Activated naive CD8-positive, alpha-beta T cell treated with anti-CD3 and anti-CD28 coated beads, Interleukin-2, amount 10 ng/mL, durations not matched to agents 7 days and 5 days (primary cell): ENCODE results near the gene BLNK. TPM values are rescaled to one million over a fixed set of nuclear protein-coding genes. Genes with fewer than 3 reads are reported as not detected.

Experiments used
- ATAC-seq: fragments of 150-1000 bp; cut with Tn5 transposase; one replicate; pipeline ENCODE4 v1.10.0; 2021; ENCODE audit warnings: low read depth, moderate library complexity
- POLR2A ChIA-PET: fragments of 350-600 bp; sonication (Branson Sonifier 250); formaldehyde crosslinking; loops from one replicate; lab custom pipeline; 2021; ENCODE audit warnings: antibody characterized with exemption; lab: Charles Lee
- DNase-seq: peaks from one replicate; pipeline ENCODE4 v3.0.0; 2021
- H3K27ac Mint-ChIP-seq: one replicate; pipeline ENCODE4 v1.8.0; 2022; ENCODE audit warnings: mild to moderate bottlenecking, mixed read lengths
- H3K27me3 Mint-ChIP-seq: one replicate; pipeline ENCODE4 v1.8.0; 2022; ENCODE audit warnings: mild to moderate bottlenecking, moderate library complexity, mixed read lengths
- H3K36me3 Mint-ChIP-seq: one replicate; pipeline ENCODE4 v1.8.0; 2021; ENCODE audit warnings: mild to moderate bottlenecking, mixed read lengths
- H3K4me1 Mint-ChIP-seq: one replicate; pipeline ENCODE4 v1.8.0; 2021; ENCODE audit warnings: mixed read lengths
- H3K4me3 Mint-ChIP-seq: one replicate; pipeline ENCODE4 v1.8.0; 2022; ENCODE audit warnings: mild to moderate bottlenecking, moderate library complexity, mixed read lengths
- H3K9me3 Mint-ChIP-seq: one replicate; pipeline ENCODE4 v1.8.0; 2021; ENCODE audit warnings: mixed read lengths
- total RNA-seq, 2 experiments: library from RNA; stranded (reverse); gene quantifications; one replicate each; pipeline ENCODE4 v1.2.3, GENCODE V29; 2021

The BLNK gene
- total RNA-seq, 2 experiments from 2014 or later = 0.43 to 0.44 TPM

DNA sequence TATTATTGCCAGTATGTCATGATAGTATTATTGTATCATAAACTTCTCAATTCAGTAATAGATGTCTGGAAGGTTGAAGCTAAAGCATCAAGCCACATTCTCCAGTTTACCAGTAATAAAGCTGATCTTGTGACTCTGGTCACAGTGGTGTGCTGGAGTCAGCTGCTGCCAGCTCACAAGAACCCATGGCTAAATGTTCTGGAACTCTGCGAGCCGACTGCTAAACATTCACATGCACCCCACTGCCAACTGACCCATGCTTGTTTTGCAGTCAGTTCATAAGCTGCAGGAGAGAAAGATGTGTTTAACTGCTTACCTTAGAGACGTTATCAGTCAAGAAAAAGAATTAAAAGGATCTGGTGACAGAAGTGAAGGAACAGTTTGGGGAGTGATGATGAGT lies 27.0 kb upstream of the BLNK start:
- no peak overlapping the region for H3K4me3 Mint-ChIP-seq
- H3K9me3 Mint-ChIP-seq = no peaks in the 10 kb centered on the region
- POLR2A ChIA-PET = no interaction called here
- ATAC-seq (no peak), DNase-seq (no peak)
- H3K36me3 Mint-ChIP-seq = peaks cover 2% of the 10 kb centered on the region
- H3K27ac Mint-ChIP-seq = no peak overlapping the region
- H3K4me1 Mint-ChIP-seq = peaks cover 25% of the 10 kb centered on the region
- peaks cover 6% of the 10 kb centered on the region for H3K27me3 Mint-ChIP-seq

DNA sequence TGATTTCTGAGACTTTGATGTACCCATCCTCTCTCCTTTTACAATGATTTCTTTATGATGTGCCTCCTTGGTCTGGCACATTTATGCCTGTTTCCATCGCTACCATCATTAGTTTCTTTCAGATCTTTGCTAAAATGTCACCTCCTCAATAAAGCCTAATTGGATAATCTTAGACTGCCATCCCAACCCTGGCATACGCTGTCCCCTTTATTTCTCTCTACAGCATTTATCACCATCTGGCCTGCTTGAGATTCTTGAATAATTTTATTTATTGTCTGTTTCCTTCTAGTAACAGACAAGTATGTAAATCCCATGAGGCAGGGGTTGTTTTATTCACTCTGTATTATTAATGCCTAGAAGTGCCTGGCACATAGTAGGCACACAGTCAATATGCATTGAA lies 26.1 kb upstream of the BLNK start:
- H3K9me3 Mint-ChIP-seq = no peaks in the 10 kb centered on the region
- H3K4me1 Mint-ChIP-seq = peaks cover 25% of the 10 kb centered on the region
- H3K36me3 Mint-ChIP-seq = peaks cover 2% of the 10 kb centered on the region
- POLR2A ChIA-PET = no interaction called here
- no peak overlapping the region for H3K27ac Mint-ChIP-seq
- no peak overlapping the region for H3K4me3 Mint-ChIP-seq
- peaks cover 6% of the 10 kb centered on the region for H3K27me3 Mint-ChIP-seq
- ATAC-seq = no peak
- DNase-seq = no peak

DNA sequence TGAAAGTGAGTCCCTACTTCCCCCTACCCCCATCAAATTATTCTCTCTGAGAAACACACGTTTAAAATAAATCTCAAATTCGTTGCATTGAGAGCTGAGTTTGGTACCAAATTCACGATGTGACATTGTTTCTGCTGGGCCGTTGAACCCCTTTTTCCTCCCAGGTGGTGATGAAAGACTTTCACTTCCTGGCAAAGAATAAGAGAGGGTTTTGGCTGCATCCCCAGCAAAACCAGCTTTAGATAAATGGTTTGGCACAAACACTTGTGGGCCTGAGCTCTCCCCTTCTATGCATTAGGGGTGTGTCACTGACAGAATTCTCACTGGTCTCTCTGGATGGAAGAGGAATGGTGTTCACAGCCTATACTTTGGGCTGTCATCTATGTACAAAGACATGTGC lies 24.1 kb upstream of the BLNK start:
- H3K27ac Mint-ChIP-seq = no peak overlapping the region
- H3K4me1 Mint-ChIP-seq = peaks cover 25% of the 10 kb centered on the region
- POLR2A ChIA-PET = no interaction called here
- no peak overlapping the region for H3K4me3 Mint-ChIP-seq
- DNase-seq (no peak), ATAC-seq (no peak)
- no peaks in the 10 kb centered on the region for H3K9me3 Mint-ChIP-seq
- peaks cover 2% of the 10 kb centered on the region for H3K36me3 Mint-ChIP-seq
- H3K27me3 Mint-ChIP-seq = peaks cover 8% of the 10 kb centered on the region

DNA sequence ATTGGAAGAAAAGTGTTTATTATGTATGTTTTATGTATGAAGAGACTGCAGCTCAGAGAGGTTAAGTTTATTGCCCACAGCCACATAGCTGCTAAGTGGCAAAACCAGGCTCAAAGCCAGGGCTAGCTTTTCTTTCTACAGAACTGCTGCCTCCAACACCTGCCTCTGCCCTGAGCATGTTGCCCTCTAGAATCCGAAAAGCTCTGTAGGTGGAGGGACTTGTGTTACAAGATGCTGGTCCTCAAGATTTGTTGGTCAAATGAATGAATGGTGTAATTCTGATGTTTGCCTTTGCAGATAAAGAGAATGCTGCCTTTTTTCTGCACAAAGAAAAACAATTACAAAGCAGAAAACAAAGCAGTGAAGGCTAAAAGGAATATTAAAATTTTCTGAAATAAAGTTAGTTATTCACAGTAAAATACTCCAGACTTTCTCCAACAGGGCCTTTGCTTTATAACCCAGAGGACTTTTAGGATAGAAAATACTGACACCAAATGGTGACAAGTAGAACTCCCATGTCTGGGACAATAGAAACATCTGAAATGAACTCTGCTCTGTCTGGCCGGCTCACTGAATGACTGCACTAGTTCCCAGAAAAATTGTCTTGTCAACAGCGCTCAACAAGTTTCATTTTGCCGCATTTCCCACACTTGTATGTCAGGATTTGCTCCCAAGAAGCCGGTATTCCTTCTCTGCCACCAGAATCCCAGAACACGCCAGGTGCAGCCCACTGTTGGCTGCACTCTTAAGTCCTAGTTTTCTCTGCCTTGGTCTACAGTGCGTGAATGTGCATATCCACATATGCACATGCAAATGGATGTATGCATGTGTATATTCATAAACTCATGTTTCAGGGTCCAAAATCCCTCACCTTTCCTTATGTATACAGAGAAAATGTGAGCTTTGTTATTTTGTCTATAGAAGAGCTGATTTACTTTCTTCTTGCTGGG lies 21.9 kb upstream of the BLNK start:
- POLR2A ChIA-PET = no interaction called here
- Mint-ChIP-seq H3K9me3 (no peaks in the 10 kb centered on the region), H3K4me1 (peaks cover 13% of the 10 kb centered on the region), H3K4me3 (no peak overlapping the region), H3K27ac (no peak overlapping the region), H3K36me3 (no peaks in the 10 kb centered on the region), H3K27me3 (peaks cover 8% of the 10 kb centered on the region)
- ATAC-seq (peak; percentile 71), DNase-seq (no peak)

DNA sequence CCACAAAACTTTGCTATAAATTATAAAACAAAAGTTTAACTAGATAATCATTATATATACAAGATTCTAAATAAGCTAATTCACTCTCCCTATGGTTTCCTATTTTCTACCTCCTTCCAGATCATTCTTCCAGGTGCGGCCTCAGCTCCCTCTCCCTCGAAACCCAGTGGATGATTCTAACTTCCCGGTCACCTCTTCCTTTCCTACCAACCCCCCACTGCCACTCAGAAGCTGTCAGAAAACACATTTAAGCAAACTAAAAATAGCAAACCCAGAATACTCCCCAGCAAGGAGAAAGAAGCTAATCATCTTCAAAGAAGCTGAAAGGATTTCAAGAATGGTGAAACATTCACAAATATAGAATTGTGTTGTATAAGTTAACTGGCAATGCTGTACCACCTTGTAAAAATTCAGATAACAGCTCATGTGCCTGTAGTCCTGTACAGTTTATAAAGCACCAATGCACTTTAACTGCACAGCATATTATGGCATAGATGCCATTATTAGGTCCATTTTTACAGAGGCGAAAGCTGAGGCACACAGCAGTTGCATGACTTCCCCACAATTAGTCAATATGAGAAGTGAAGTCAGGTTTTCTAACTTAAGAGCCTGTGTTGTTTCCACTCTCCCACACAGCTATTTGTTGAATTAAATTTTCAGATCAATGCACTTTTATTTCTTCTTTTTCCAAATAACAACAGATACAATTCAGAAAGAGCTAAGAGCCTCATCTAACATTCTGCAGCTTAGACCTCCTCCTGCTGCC lies 19.2 kb upstream of the BLNK start:
- no peak for DNase-seq
- Mint-ChIP-seq H3K4me1 (peaks cover 16% of the 10 kb centered on the region), H3K27me3 (peaks cover 8% of the 10 kb centered on the region), H3K36me3 (no peaks in the 10 kb centered on the region), H3K4me3 (no peak overlapping the region), H3K27ac (no peak overlapping the region), H3K9me3 (no peaks in the 10 kb centered on the region)
- no peak for ATAC-seq
- POLR2A ChIA-PET = no interaction called here

DNA sequence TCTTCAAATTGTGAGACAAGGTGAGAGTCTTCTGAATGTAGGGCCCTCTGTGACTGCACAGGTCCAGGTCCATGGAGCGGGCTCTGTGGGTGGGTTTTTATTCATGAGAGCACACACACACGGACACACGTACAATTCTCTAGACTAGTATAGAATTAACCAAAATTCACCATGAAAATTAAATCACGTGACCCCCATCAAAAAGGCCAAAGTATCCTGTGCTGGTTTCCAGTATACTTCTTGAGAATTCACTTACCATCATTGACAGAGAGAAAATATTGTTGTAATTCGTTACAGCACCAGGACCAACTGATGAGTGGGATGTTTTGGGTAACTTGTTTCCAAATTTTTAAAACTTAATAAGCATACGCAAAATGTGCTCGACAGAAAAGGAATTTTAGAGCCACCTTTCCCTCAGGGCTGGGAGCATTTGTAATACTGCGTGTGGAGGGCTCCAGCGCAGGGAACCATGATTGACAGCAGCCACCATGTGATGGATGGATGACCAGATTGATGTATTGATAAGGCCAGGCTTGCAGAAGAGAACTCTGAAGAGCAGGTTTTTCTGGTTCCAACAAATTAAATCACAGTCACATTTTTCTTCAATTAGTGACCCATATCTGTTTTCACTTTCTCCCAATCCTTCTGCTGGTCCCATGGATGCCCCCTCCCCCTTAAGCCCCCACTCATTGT lies 18.0 kb upstream of the BLNK start:
- peaks cover 8% of the 10 kb centered on the region for H3K27me3 Mint-ChIP-seq
- POLR2A ChIA-PET = no interaction called here
- peaks cover 13% of the 10 kb centered on the region for H3K4me1 Mint-ChIP-seq
- no peaks in the 10 kb centered on the region for H3K36me3 Mint-ChIP-seq
- DNase-seq (no peak), ATAC-seq (no peak)
- H3K9me3 Mint-ChIP-seq = no peaks in the 10 kb centered on the region
- H3K4me3 Mint-ChIP-seq = no peak overlapping the region
- no peak overlapping the region for H3K27ac Mint-ChIP-seq

DNA sequence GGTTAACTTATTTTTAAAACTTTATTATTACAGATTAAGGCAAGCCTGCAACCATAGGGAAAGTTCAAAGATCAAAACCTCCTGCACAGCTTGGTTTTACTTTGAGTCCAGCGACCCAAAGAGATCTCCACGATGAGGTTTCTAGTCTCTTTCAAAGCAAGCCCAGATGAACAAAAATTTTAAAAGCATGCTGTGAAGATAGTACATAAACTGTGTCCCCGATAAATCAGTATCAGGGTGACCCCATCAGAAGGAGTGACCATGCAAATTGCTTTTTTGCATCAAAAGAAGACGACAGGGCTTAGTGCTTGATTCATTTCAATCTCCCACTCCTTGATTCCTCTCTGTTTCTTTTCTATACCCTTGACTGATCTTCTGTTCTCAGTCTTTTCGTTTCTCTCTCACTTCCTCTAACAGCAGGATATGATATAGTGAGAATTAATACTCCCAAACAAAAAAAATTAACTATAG lies 16.8 kb upstream of the BLNK start:
- Mint-ChIP-seq H3K4me1 (peaks cover 10% of the 10 kb centered on the region), H3K27ac (peak overlapping the region; percentile 71), H3K9me3 (no peaks in the 10 kb centered on the region), H3K27me3 (peaks cover 2% of the 10 kb centered on the region), H3K36me3 (no peaks in the 10 kb centered on the region), H3K4me3 (peak overlapping the region; percentile 58)
- DNase-seq (no peak), ATAC-seq (no peak)
- POLR2A ChIA-PET = interaction anchor here (0.8 to 1.5 kb wide), 2 partner anchors 58 to 198 kb away, joined by 3 to 7 read pairs; no protein-coding TSS in a partner anchor

DNA sequence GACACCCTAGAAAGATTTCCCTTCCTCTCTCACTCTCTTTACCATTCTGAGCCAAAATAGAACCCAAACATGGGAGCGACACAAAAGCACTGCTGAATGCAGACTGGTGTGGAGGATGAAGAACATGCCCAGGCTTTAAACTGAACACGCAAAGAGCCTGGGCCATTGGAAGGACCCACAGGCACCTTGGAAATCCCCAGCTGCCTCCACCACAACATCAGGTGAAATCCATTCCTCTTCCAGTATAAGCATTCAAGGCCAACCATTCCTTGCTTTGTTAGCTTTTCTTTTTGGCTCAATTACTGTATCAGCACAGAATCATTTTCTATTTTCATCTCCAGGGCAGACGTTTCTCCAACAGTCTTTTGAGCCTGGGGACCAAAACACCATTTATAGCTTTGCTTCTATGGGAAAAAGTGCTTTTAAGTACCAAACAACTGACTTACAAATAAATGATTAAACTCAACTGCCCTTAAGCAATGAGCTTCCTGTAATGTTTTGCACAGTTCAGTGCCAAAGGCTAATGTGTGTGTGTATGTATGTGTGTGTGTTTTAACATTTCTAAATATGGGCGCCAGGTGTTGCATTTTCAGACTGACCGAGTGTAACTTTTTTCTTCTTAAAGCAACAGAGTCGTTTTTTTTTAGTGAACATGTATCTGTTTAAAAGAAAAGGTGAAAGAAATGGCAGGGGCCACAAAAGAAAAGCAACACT lies 16.2 kb upstream of the BLNK start:
- DNase-seq (no peak), ATAC-seq (no peak)
- Mint-ChIP-seq H3K27me3 (peaks cover 2% of the 10 kb centered on the region), H3K36me3 (no peaks in the 10 kb centered on the region), H3K9me3 (no peaks in the 10 kb centered on the region), H3K4me1 (peaks cover 10% of the 10 kb centered on the region), H3K27ac (no peak overlapping the region), H3K4me3 (peak overlapping the region; percentile 17)
- POLR2A ChIA-PET = interaction anchor here (0.8 to 1.5 kb wide), 2 partner anchors 58 to 198 kb away, joined by 3 to 7 read pairs; no protein-coding TSS in a partner anchor

DNA sequence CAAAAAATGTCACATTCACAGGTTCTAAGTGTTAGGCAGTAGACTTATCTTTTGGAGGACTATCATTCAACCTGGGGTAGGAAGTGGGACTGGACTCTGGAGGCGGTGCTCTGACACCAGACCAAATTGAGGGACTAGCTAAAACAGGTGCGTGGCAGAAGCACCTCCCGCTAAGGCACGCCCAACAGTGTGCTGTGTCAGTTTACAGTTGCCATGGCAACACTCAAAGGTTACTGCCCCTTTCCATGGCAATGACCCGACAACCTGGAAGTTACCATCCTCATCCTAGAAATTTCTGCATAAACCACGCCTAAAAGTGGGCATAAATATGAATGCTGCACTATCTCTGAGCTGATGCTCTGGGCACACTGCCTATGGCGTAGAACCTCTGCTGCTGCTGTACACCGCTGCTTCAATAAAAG lies 14.0 kb upstream of the BLNK start:
- no peak overlapping the region for H3K4me3 Mint-ChIP-seq

DNA sequence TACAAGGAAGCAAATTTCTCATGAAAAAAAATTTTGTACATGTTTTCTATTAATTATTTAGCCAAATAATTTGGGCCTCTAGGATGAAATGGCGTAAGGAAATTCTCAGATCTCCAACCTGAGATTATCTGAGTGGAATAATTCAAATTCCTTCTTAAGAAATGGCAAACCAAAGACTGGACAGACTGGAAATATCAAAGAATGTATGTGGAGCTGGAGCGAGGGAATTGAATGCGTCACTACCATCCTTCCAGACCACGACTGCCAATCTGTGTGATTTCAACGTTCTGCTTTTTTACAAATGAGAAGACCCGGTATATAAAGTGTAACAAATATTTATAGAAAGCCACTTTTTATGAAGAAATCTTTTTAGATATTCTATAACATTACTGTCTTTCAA lies 12.4 kb upstream of the BLNK start:
- POLR2A ChIA-PET = no interaction called here
- no peak for ATAC-seq
- Mint-ChIP-seq H3K36me3 (no peaks in the 10 kb centered on the region), H3K27ac (no peak overlapping the region), H3K27me3 (peaks cover 4% of the 10 kb centered on the region), H3K9me3 (no peaks in the 10 kb centered on the region), H3K4me3 (no peak overlapping the region), H3K4me1 (peaks cover 10% of the 10 kb centered on the region)
- no peak for DNase-seq

More for the DNA sequence above, 14.0 kb upstream of the BLNK start:
- Mint-ChIP-seq H3K27ac (no peak overlapping the region), H3K36me3 (no peaks in the 10 kb centered on the region), H3K27me3 (peaks cover 3% of the 10 kb centered on the region), H3K9me3 (no peaks in the 10 kb centered on the region), H3K4me1 (peaks cover 10% of the 10 kb centered on the region)
- no peak for DNase-seq
- POLR2A ChIA-PET = no interaction called here
- ATAC-seq = no peak

DNA sequence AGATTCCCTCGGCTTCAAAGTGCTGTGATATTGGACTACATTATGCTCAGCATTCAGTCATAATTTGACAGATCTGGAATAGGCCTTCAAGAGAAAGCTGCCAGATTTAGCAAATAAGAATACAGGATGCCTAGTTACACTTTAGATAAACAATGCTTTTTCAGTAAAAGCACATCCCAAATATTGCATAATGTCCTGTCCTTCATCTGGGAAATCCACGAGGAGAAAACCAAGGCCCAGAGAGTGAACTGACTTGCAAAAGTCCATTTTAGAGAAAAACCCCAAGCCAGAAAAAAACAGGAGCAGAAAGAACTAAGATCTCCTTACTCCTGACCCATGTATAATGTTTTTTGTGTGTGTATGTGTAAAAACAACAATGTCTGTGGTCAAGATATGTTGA lies 12.0 kb upstream of the BLNK start:
- ATAC-seq = no peak
- no peaks in the 10 kb centered on the region for H3K9me3 Mint-ChIP-seq
- POLR2A ChIA-PET = no interaction called here
- H3K27me3 Mint-ChIP-seq = peaks cover 4% of the 10 kb centered on the region
- H3K4me3 Mint-ChIP-seq = no peak overlapping the region
- H3K27ac Mint-ChIP-seq = no peak overlapping the region
- H3K36me3 Mint-ChIP-seq = no peaks in the 10 kb centered on the region
- DNase-seq = no peak
- H3K4me1 Mint-ChIP-seq = peaks cover 10% of the 10 kb centered on the region

DNA sequence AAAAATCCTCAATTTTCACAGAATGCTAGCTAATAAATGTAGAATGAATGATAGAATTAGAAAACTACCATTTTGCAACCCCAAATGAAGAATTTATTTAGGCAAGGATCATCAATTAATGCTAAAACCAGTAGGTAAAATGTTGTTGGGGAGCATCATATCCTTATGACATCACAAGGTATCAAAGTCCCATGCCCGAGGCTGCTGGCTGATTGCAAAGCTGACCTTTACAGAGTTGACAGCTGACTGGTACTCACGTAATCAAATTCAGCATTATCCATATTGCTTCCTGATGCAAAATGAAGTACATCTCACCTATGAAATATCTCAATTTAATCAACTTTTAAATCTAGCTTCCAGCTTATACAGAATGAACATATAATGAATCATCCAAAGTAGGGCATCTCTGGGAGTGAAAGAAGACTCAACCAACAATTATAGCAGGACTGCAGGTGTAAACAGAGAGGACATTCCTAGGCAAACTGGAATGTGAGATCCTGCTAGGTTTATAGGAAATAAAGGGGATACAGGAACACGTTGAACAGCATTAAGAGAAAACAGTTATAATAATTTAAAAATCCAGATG lies 10.2 kb upstream of the BLNK start:
- no peaks in the 10 kb centered on the region for H3K9me3 Mint-ChIP-seq
- no peak overlapping the region for H3K4me3 Mint-ChIP-seq
- H3K36me3 Mint-ChIP-seq = no peaks in the 10 kb centered on the region
- peaks cover 4% of the 10 kb centered on the region for H3K27me3 Mint-ChIP-seq
- DNase-seq = no peak
- ATAC-seq = no peak
- POLR2A ChIA-PET = no interaction called here
- H3K4me1 Mint-ChIP-seq = no peaks in the 10 kb centered on the region
- H3K27ac Mint-ChIP-seq = no peak overlapping the region
